Measurements from ENCODE around the gene OR6F1. TPM values are rescaled to one million over a fixed set of nuclear protein-coding genes. Genes with fewer than 3 reads are reported as not detected.
"Not testable (repeated sequence)": the region's sequence is repeated elsewhere in the genome, so short reads cannot be mapped to it uniquely, and the experiment has no call there.

OR6F1 gene
- total RNA-seq, 1 experiment from 2014 or later = not detected

- H3K4me1 ChIP-seq (ENCODE audit: control insufficient read depth in 1 of 2, insufficient read depth in 2 of 2, low read length in 2 of 2); H4K20me1 ChIP-seq (ENCODE audit: insufficient read depth); H2AFZ ChIP-seq (ENCODE audit: low read depth, low read length, poor library complexity, severe bottlenecking); H3K9ac ChIP-seq (ENCODE audit: low read length); H3K79me2 ChIP-seq (ENCODE audit: insufficient read depth, low read length); H3K4me3 ChIP-seq (replicated peaks in 1 of 2; ENCODE audit: low read depth in 1 of 2, low read length in 2 of 2); RAD21 ChIA-PET (ENCODE audit: low non-redundant PET in 1 of 2, low total read pairs in 2 of 2, uncharacterized antibody in 2 of 2, unreplicated experiment in 2 of 2); H3K36me3 ChIP-seq (ENCODE audit: control insufficient read depth in 1 of 2, insufficient read depth in 2 of 2, low read length in 2 of 2); H3K27me3 ChIP-seq (ENCODE audit: insufficient read depth, low read length); POLR2A ChIA-PET; CTCF ChIA-PET; ATAC-seq; H3K27ac ChIP-seq (ENCODE audit: low read depth, low read length); H3K4me2 ChIP-seq (ENCODE audit: low read length); H3K9me2 ChIP-seq (ENCODE audit: insufficient read depth); DNase-seq (ENCODE audit: low read depth, low spot score); BruUV-seq (replicated peaks); intact Hi-C loops (cut with micrococcal nuclease): not testable (repeated sequence)
- peaks cover 4 to 24% of the 10 kb centered on the region in 2 experiments; a peak in 2 of 4 replicates for H3K9me3 ChIP-seq (ENCODE audit: control insufficient read depth in 1 of 2, insufficient read depth in 1 of 2, low read depth in 1 of 2, low read length in 2 of 2)
Observed at GRCh38 chr1:247742215-247742760, 25.8 kb upstream of the OR6F1 start.

- no peak overlapping the region for H3K27ac ChIP-seq (ENCODE audit: low read depth, low read length)
- H3K9me2 ChIP-seq (ENCODE audit: insufficient read depth) = no peaks in the 10 kb centered on the region
- H3K9me3 ChIP-seq (ENCODE audit: control insufficient read depth in 1 of 2, insufficient read depth in 1 of 2, low read depth in 1 of 2, low read length in 2 of 2) = peaks cover 4 to 24% of the 10 kb centered on the region in 2 experiments; a peak in 2 of 4 replicates
- no TSS peak for BruUV-seq (replicated peaks)
- no peaks in the 10 kb centered on the region for H4K20me1 ChIP-seq (ENCODE audit: insufficient read depth)
- intact Hi-C loops (cut with micrococcal nuclease) = no loop called here
- H3K79me2 ChIP-seq (ENCODE audit: insufficient read depth, low read length) = no peaks in the 10 kb centered on the region
- RAD21 ChIA-PET (ENCODE audit: low non-redundant PET in 1 of 2, low total read pairs in 2 of 2, uncharacterized antibody in 2 of 2, unreplicated experiment in 2 of 2) = no interaction called here
- no peak overlapping the region for H2AFZ ChIP-seq (ENCODE audit: low read depth, low read length, poor library complexity, severe bottlenecking)
- CTCF ChIA-PET = no interaction called here
- H3K27me3 ChIP-seq (ENCODE audit: insufficient read depth, low read length) = no peaks in the 10 kb centered on the region
- DNase-seq (ENCODE audit: low read depth, low spot score) (no peak), ATAC-seq (no peak)
- H3K4me1 ChIP-seq (ENCODE audit: control insufficient read depth in 1 of 2, insufficient read depth in 2 of 2, low read length in 2 of 2) = no peaks in the 10 kb centered on the region
- TF ChIP-seq CTCF (IDR thresholded peaks at IDR 0.05 in 2 of 3, conservative IDR thresholded peaks at IDR 0.05 in 1 of 3; ENCODE audit: borderline replicate concordance in 1 of 3, insufficient read depth in 1 of 3, low read depth in 2 of 3, low read length in 2 of 3) = no peak
- no peak for TF ChIP-seq EZH2phosphoT487 (IDR thresholded peaks at IDR 0.05; ENCODE audit: borderline replicate concordance)
- TF ChIP-seq JUND (IDR thresholded peaks at IDR 0.05) = no peak
- TF ChIP-seq YY1 (IDR thresholded peaks at IDR 0.05; ENCODE audit: extremely low read depth, insufficient replicate concordance, low read depth, low read length) = no peak
- no peak for TF ChIP-seq RAD21 (IDR thresholded peaks at IDR 0.05; ENCODE audit: low read depth)
- no peak for TF ChIP-seq SP1 (IDR thresholded peaks at IDR 0.05; ENCODE audit: low read depth)
- no peak for TF ChIP-seq SIN3A (IDR thresholded peaks at IDR 0.05; ENCODE audit: low read depth)
- no peak for TF ChIP-seq ELF1 (IDR thresholded peaks at IDR 0.05; ENCODE audit: borderline replicate concordance, low read depth)
- TF ChIP-seq ZFX (IDR thresholded peaks at IDR 0.05) = no peak
- no peak for TF ChIP-seq POLR2A (IDR thresholded peaks at IDR 0.05; ENCODE audit: borderline replicate concordance, extremely low read depth, insufficient read depth, insufficient read length)
- no peak for TF ChIP-seq EGR1 (IDR thresholded peaks at IDR 0.05; ENCODE audit: low read depth)
- TF ChIP-seq TCF7L2 (IDR thresholded peaks at IDR 0.05; ENCODE audit: borderline replicate concordance, extremely low read depth, insufficient read depth, insufficient read length) = no peak
- no peak for TF ChIP-seq CBX3 (IDR thresholded peaks at IDR 0.05; ENCODE audit: low read depth)
- POLR2A ChIA-PET = no interaction called here
- no peak overlapping the region for H3K9ac ChIP-seq (ENCODE audit: low read length)
- H3K4me2 ChIP-seq (ENCODE audit: low read length) = no peak overlapping the region
- no peak overlapping the region for H3K4me3 ChIP-seq (replicated peaks in 1 of 2; ENCODE audit: low read depth in 1 of 2, low read length in 2 of 2)
- no peaks in the 10 kb centered on the region for H3K36me3 ChIP-seq (ENCODE audit: control insufficient read depth in 1 of 2, insufficient read depth in 2 of 2, low read length in 2 of 2)
Observed at GRCh38 chr1:247741756-247742155, 25.3 kb upstream of the OR6F1 start.

Measured in HCT116 (cell line).